ENCODE results near the gene ITIH2. TPM values are rescaled to one million over a fixed set of nuclear protein-coding genes. Genes with fewer than 3 reads are reported as not detected.
"Not testable (repeated sequence)": the region's sequence is repeated elsewhere in the genome, so short reads cannot be mapped to it uniquely, and the experiment has no call there.

The ITIH2 gene
- polyA plus RNA-seq, 3 donors = 0.27 to 1.2 (median 0.36) TPM

DNA sequence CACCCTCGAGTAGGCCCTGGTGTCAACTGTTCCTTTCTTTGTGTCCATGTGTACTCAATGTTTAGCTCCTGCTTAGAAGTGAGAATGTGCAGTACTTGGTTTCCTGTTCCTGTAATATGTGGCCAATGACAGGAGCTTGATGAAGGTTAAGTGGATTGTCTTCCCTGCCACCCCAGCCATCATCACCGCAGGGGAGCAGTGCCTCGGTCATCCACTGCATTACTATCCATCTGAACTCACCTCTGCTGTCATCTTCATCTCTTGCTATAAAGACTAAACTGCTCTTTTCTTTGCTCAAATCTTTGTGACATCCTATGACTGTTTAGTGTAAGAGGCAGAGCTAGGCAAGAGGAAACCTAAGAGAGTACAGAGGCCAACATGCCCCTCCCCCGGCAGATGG is 15.6 kb downstream of the ITIH2 start:
- no peak for DNase-seq (ENCODE audit: extremely low read depth in 1 of 11, low read depth in 9 of 11, low spot score in 4 of 11)

DNA sequence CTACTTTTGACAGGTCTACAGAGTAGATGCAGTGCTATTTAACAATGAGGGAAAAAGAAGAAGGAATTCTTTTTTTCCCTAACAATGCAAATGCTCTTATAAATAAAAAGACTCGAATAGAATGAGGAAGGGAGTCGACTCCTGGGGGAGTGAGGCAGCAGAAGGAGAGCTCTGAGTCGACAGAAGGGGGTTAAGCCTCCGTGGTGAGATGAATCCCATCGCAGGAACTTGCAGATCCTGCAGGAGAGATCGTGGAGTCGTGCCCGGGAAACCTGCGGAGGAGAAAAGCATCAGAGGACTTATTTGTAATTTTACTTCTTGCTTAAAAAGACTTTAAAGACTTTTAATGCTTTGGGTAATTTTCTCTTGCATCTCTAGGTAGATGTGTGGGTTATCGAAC is 17.4 kb downstream of the ITIH2 start:
- no peak for DNase-seq (ENCODE audit: extremely low read depth in 1 of 11, low read depth in 9 of 11, low spot score in 4 of 11)

DNA sequence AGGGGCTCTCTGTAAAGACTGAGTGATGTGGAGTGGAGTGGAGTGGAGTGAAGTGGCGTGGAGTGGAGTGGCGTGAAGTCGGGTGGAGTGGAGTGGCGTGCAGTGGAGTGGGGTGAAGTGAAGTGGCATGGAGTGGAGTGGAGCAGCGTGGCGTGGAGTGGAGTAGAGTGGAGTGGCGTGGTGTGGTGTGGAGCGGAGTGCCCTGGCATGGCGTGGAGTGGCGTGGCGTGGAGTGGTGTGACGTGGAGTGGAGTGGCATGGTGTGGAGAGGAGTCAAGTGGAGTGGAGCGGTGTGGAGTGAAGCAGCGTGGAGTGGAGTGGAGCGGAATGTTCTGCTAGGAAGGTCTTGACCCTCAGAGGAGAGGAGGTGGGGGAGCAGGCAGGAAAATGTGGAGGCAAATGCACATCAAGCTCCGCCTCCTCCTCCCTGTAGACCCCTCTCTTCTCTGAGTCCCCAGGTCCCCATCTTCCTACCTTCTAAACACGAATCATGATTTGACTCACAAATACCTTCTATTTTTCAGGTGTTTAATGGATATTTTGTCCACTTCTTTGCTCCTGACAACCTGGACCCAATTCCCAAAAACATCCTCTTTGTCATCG is 19.9 kb downstream of the ITIH2 start:
- no peak for DNase-seq (ENCODE audit: extremely low read depth in 1 of 11, low read depth in 9 of 11, low spot score in 4 of 11)

DNA sequence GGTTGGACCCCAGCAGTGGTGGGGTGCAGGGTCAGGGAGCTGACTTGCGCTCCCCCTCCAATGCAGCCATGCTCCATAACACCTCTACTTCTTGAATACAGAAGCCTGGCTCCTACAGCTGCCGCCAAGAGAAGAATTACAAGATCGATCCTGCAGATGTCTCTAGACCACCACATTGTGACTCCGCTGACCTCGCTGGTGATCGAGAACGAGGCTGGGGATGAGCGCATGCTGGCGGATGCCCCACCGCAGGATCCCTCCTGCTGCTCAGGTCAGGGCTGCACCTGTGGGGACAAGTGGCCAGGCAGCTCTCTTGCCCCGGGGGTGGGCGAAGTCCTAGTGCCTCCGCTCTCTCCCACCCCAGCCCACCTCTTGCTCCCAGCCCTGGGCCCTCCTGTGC is 31.7 kb downstream of the ITIH2 start:
- no peak for DNase-seq (ENCODE audit: extremely low read depth in 1 of 11, low read depth in 9 of 11, low spot score in 4 of 11)

DNA sequence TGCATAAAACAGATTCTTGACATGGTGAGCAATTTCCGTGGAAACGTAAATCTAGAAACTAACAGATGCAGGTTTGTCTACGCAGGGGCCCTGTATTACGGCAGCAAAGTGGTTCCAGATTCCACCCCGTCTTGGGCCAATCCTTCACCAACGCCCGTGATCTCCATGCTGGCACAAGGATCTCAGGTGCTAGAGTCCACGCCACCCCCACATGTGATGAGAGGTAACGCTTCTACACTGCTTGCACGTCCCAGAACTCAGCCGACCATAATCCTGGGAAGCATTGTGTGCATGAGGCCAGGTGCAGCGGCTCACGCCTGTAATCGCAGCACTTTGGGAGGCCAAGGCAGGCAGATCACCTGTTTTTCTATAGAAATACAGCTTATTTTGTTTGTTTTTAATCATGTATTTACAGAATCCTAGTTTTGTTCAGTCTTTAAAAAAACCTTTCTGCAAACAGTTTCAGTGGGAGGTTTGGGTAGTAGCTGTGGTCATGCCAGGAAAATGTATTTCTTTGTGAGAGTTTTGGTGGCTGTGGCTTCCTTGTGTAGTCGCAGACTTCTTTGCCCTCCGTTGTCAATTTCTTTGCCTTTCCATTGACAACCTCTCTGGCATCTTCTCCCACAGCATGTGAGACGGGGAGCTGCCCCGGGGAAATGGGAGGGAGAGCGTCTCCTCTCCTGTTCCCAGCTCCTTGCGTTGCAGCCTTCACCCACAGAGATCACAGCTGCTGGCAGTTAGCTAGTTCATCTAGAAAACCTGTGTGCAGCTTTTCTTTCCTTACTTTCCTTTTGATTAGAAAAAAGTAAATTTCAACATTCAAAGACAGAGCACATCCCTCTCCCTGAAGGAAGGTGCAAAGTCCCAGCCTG is 35.7 kb downstream of the ITIH2 start:
- DNase-seq (ENCODE audit: extremely low read depth in 1 of 11, low read depth in 9 of 11, low spot score in 4 of 11) = no peak

DNA sequence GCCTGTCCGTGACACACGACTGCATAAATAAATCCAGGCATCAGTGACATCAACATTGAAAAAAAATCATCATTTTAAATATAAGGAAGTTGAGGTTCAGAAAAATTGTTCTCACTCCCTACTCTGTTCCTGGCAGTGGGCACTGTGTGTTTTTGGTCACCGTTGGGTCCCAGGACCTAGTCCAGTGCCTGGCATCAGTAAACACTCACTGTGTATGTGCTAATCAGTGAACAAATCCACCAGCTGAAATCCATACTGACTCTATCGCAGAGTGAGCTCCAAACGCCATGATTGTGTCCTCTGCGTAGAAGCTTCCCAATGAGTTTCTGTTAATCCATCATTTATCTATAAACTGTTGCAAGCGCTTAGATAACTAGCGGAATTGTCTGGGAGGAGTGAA is 41.2 kb downstream of the ITIH2 start:
- no peak for DNase-seq (ENCODE audit: extremely low read depth in 1 of 11, low read depth in 9 of 11, low spot score in 4 of 11)

DNA sequence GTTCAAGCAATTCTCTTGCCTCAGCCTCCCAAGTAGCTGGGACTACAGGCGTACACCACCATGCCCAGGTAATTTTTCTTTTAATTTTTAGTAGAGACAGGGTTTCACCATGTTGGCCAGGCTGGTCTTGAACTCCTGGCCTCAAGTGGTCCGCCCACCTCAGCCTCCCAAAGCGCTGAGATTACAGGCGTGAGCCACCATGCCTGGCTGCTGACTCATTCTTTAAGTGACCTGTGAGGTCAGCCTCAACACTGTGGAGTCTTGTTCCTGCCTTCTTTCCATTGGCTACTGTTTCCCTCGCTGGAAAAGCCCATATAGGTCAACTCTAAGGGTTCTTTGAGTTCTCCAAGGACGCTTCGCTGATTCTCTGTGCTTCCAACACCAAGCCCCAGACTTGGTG is 45.5 kb downstream of the ITIH2 start:
- not testable (repeated sequence) for DNase-seq (ENCODE audit: extremely low read depth in 1 of 11, low read depth in 9 of 11, low spot score in 4 of 11)

DNA sequence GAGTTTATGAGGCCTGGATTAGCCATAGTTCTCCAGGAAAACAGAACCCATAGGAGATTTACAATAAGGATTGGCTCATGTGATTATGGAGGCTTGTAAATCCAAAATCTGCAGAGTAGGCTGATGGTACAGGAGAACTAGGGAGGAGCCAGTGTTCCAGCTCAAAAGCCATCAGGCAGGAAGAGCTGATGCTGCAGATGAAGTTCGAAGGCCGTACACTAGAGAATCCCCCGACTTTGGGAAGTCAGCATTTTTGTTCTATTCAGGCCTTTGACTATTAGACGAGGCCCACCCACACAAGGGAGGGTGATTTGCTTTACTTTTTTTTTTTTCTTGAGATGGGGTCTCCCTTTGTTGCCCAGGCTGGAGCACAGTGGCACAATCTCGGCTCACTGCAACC is 47.1 kb downstream of the ITIH2 start:
- no peak for DNase-seq (ENCODE audit: extremely low read depth in 1 of 11, low read depth in 9 of 11, low spot score in 4 of 11)

DNA sequence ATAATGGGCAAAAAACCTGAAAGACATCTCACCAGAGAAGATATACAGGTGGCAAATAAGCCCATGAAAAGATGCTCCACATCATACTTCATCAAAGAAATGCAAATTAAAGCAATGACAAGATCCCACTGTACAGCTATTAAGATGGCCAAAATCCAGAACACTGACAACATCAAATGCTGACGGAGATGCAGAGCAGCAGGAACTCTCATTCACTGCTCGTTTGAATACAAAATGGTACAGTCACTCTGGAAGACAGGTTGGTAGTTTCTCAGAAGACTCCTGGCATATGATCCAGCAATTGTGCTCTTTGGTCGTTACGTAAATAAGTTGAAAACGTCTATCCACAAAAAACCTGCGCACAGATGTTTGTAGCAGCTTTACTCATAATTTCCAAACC is 49.1 kb downstream of the ITIH2 start:
- DNase-seq (ENCODE audit: extremely low read depth in 1 of 11, low read depth in 9 of 11, low spot score in 4 of 11) = no peak

DNA sequence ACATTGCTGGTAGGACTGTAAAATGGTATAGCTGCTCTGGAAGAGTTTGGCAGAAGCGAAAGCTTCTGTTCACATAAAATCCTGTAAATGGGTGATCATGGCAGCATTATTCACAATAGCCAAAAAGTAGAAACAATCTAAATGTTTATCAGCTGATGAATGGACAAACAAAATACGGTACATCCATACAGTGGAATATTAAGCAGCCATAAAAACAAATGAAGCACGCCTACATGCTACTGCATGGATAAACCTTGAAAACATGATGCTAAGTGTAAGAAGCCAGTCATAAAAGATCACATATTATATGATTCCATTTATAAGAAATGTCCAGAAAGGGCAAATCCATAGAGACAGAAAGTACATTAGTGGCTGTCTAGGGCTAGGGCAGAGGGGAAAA is 52.0 kb downstream of the ITIH2 start:
- DNase-seq (ENCODE audit: extremely low read depth in 1 of 11, low read depth in 9 of 11, low spot score in 4 of 11) = no peak

DNA sequence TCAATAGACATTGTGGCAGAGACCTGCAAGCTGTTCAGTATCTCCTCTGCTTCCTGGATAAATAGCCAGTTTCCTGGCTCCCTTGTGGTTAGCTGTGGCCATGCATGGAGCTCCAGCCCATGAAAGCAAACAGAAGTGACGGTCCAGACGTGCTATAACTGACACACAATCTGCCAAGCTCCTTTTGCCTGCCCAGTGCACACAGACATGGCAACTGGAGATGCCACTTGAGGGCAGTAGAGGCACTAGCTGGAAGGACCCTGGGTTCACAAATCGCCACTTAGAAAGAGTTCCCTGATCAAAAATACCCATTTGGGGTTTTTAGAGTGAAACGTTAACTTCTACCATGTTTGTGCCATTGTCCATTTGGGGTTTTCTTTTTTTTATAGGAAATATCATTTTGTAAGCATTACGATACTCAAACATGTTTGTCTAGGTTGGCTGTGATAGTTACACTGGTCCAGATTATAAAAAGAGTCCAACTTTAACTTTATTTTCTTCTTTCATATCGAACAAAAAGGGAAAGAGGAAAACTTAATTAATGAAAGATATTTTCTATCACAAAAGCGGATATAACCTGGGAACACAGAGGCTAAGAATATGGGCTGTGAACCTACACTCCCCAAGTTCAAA is 53.4 kb downstream of the ITIH2 start:
- DNase-seq (ENCODE audit: extremely low read depth in 1 of 11, low read depth in 9 of 11, low spot score in 4 of 11) = no peak

DNA sequence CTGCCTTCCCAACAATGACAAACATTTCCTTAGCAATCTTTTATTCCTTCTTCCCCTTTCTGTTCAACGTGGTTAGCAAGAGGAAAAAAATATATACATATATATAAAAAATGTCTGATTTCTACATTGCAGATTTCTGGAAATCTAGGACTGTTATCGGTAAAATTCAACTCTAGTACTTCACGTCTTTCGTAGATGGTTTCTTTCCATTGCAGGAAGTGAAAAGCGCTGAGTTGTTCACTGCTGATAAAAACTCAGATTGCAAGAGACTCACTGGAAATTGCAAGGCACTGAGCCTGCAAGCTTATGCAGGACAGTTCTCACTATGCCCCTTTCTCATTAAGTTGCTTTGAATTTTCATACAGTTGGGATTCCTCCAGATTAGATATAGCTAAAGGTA is 60.8 kb downstream of the ITIH2 start:
- no peak for DNase-seq (ENCODE audit: extremely low read depth in 1 of 11, low read depth in 9 of 11, low spot score in 4 of 11)

DNA sequence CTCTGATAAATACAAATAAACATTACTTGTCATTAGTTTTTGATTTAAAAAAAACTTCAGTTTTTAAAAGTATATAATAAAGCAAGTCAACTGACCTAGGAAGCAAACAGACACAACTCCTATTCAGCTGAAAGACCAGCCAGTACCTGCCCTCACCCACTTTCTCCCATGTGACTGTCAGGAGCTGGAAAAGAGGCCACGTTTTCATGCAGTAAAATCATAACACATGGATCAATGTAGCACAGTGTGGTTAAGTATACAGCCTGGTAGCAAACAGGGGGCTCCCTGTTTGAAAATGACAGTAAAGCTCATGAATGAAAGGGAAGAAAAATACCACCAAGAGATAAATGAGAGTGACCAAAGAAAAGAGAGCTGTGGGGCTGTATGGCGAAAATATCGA is 63.1 kb downstream of the ITIH2 start:
- DNase-seq (ENCODE audit: extremely low read depth in 1 of 11, low read depth in 9 of 11, low spot score in 4 of 11) = no peak

DNA sequence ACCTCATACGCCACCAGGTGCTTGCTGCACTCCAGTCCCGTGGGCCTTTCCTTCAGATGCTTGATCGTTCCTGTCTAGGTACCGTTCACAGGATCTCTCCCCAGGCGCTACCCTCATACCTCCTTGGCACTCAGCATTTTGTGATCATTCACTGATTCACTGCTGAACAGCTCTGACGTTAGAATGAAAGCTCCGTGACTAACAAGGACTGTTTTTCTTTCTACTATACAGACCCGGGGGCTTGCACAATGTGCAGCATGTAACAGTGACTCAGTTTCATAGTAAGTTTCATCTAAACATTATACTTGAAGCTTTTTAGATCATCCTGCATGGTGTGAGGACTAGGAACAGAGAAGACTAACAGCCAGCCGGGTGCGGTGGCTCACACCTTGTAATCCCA is 64.1 kb downstream of the ITIH2 start:
- DNase-seq (ENCODE audit: extremely low read depth in 1 of 11, low read depth in 9 of 11, low spot score in 4 of 11) = no peak

DNA sequence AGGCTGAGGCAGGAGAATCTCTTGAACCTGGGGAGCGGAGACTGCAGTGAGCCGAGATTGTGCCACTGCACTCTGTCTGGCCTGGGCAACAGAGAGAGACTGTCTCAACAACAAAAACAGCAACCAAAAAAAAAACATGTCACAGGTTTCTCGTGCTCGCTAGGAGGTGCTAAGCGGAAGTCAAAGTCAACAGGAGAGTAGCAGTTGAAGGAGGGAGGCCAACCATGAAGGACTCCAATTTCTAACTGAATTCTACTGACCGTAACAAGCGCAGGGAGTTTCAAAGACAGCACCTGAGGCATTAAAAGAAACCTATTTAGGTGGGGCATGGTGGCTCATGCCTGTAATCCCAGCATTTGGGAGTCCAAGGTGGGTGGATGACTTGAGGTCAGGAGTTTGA is 65.3 kb downstream of the ITIH2 start:
- DNase-seq (ENCODE audit: extremely low read depth in 1 of 11, low read depth in 9 of 11, low spot score in 4 of 11) = no peak

DNA sequence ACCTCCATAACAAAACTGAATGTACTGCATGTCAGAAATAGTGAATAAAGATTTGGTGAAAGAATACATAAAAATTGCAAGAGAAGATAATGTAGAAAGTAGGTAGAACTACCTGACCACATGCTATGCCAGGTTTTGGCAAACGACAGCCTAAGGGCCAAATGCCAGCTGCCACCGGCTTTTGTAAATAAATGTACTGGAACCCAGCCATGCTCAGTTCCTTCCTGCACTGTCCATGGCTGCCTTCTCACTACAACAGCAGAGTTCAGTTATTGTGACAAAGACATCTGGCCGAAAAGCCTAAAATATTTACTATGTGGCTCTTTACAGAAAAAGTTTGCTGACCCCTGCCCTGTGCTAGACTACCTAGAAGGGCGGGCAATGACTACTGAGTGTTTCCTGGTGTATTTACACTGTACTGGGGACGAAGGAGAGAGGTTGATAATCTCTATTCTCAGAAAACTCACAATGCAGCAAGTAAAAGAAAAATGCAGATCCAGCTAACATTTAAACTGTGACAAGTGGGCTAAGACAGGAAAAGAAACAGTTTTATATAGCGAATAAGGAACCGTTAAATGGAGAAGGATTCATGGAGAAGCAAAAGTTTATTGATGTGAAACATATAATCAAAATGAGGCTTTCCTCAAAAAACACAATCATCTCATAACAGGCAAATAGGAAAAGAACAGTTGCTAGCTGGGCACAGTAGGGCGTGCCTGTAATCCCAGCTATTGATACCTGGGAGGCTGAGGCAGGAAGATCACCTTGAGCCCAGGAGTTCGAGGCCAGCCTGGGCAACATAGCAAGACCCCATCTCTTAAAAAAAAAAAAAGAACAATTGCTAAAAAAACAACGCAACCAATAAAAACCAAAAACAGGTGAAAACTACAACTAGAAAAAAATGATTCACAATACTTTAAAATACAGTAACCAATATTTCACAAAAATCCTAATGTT is 71.0 kb downstream of the ITIH2 start:
- no peak for DNase-seq (ENCODE audit: extremely low read depth in 1 of 11, low read depth in 9 of 11, low spot score in 4 of 11)

DNA sequence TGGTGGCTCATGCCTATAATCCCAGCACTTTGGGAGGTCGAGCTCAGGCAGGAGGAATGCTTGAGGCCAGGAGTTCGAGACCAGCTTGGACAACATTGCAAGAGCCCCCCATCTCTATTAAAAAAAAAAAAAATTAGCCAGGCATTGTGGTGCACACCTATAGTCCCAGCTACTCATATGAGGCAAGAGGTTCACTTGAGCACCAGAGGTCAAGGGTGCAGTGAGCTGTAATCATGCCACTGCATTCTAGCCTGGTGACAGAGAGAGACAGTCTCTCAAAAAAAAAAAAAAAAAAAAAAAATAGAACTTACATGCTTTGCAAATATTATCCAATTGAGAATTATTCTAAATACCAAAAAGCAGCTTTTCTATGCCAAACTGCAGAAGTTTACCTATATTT is 73.7 kb downstream of the ITIH2 start:
- no peak for DNase-seq (ENCODE audit: extremely low read depth in 1 of 11, low read depth in 9 of 11, low spot score in 4 of 11)

DNA sequence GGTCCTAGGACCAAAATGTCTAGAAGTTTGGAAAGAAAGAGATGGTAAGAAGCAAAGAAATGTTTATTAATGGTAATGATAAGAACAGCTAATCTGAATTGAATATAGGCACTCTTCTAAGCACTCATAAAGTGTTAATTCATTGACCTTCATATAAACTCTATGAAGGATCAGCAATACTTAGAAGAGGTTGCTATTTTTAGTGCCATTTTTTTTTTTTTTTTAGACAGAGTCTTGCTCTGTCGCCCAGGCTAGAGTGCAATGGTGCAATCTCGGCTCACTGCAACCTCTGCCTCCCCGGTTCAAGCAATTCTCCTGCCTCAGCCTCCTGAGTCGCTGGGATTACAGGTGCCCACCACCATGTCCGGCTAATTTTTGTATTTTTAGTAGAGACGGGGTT is 79.1 kb downstream of the ITIH2 start:
- not testable (repeated sequence) for DNase-seq (ENCODE audit: extremely low read depth in 1 of 11, low read depth in 9 of 11, low spot score in 4 of 11)

DNA sequence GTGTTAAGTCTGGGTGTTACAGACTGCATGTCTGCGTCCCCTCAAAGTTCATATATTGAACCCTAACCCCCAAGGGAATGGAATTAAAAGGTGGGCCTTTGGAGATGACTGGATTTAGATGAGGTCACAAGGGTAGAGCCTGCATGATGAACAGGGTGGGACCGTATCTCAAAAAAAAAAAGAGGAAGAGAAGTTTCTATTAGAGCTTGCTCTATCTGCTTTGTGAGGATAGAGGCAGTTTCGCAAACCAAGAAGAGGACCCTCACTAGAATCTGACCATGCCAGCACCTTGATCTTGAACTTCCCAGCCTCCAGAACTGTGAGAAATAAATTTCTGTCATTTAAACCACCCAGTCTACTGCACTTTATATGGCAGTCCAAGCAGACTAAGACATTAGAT is 83.3 kb downstream of the ITIH2 start:
- DNase-seq (ENCODE audit: extremely low read depth in 1 of 11, low read depth in 9 of 11, low spot score in 4 of 11) = no peak

Measured in renal cortex interstitium (tissue), 11 donors.